ENCODE results near the gene CFH.

CFH gene

DNA sequence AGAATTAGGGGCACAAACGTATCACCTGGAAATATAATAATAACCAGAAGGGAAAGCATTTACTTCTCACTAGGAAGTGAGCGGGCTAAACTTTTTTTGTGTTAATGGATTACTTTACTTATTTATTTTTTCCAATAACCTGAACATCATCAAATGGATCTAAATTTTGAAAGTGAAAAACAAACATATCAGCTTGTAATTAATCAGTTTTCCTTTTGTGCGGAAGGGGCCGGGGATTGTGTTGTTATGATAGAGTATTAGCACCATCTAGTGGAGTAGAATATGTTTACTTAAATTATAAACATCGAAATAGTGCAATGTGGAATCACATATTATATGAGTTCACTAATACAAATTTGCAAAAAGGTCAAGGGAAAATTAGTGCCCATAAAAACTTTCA is 9.0 kb downstream of the CFH start:
- Histone ChIP-seq H3K27me3 (ENCODE audit: control insufficient read depth in 2 of 2, insufficient read depth in 2 of 2, low read length in 2 of 2) (no peaks in the 10 kb centered on the region), H3K36me3 (ENCODE audit: control insufficient read depth in 2 of 2, insufficient read depth in 2 of 2, low read length in 2 of 2) (no peaks in the 10 kb centered on the region), H3K4me3 (ENCODE audit: low read length in 2 of 2) (peak overlapping the region in 1 of 2 donors; percentile 35), H3K9me3 (ENCODE audit: control insufficient read depth in 2 of 2, low read length in 2 of 2) (no peaks in the 10 kb centered on the region), H3K4me1 (ENCODE audit: control insufficient read depth in 2 of 2, insufficient read depth in 2 of 2, low read length in 2 of 2) (no peaks in the 10 kb centered on the region), H3K27ac (ENCODE audit: low read depth in 2 of 2, low read length in 2 of 2) (no peak overlapping the region), H3K9ac (ENCODE audit: low read depth in 1 of 2, low read length in 2 of 2) (no peak overlapping the region)

DNA sequence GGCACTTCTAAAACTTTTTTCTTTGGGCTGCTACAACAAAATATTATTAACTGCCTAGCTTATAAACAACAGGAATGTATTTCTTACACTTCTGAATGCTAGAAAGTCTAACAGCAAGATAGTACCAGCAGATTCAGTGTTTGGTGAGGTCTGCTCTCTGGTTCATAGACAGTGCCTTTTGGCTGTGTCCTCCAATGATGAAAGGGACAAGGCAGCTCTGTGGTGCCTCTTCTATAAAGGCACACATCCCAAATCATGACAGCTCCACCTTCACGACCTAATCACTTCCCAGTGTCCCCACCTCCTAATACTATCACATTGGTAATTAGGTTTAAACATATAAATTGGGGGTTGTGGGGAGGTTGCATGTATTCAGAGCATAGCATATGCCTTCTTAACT is 9.5 kb downstream of the CFH start:
- Histone ChIP-seq H3K27me3 (ENCODE audit: control insufficient read depth in 2 of 2, insufficient read depth in 2 of 2, low read length in 2 of 2) (no peaks in the 10 kb centered on the region), H3K27ac (ENCODE audit: low read depth in 2 of 2, low read length in 2 of 2) (no peak overlapping the region), H3K36me3 (ENCODE audit: control insufficient read depth in 2 of 2, insufficient read depth in 2 of 2, low read length in 2 of 2) (no peaks in the 10 kb centered on the region), H3K4me1 (ENCODE audit: control insufficient read depth in 2 of 2, insufficient read depth in 2 of 2, low read length in 2 of 2) (no peaks in the 10 kb centered on the region), H3K9me3 (ENCODE audit: control insufficient read depth in 2 of 2, low read length in 2 of 2) (no peaks in the 10 kb centered on the region), H3K9ac (ENCODE audit: low read depth in 1 of 2, low read length in 2 of 2) (no peak overlapping the region), H3K4me3 (ENCODE audit: low read length in 2 of 2) (no peak overlapping the region)

DNA sequence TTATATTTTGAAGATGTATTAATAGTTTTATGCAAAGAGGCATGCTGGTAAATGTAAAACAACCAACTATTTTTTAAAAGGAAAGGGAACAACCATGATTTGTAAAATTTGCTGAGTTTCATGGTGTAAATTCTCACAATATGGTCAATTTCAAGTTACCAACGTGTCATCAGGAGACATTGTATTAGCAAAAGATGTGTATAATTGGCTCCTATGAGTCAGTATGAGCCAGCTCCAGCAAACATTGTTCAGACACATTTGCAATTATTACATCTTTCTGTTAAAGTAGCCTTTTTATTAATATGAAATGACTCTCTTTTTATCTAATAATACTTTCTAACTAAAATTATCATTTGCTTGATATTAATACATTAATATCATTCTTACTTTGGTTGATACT is 15.3 kb downstream of the CFH start:
- no peak overlapping the region for H3K4me3 ChIP-seq (ENCODE audit: low read length in 2 of 2)
- no peaks in the 10 kb centered on the region for H3K27me3 ChIP-seq (ENCODE audit: control insufficient read depth in 2 of 2, insufficient read depth in 2 of 2, low read length in 2 of 2)
- H3K4me1 ChIP-seq (ENCODE audit: control insufficient read depth in 2 of 2, insufficient read depth in 2 of 2, low read length in 2 of 2), result no peaks in the 10 kb centered on the region
- no peak overlapping the region for H3K27ac ChIP-seq (ENCODE audit: low read depth in 2 of 2, low read length in 2 of 2)
- H3K9me3 ChIP-seq (ENCODE audit: control insufficient read depth in 2 of 2, low read length in 2 of 2), result no peaks in the 10 kb centered on the region
- no peaks in the 10 kb centered on the region for H3K36me3 ChIP-seq (ENCODE audit: control insufficient read depth in 2 of 2, insufficient read depth in 2 of 2, low read length in 2 of 2)
- H3K9ac ChIP-seq (ENCODE audit: low read depth in 1 of 2, low read length in 2 of 2), result no peak overlapping the region

DNA sequence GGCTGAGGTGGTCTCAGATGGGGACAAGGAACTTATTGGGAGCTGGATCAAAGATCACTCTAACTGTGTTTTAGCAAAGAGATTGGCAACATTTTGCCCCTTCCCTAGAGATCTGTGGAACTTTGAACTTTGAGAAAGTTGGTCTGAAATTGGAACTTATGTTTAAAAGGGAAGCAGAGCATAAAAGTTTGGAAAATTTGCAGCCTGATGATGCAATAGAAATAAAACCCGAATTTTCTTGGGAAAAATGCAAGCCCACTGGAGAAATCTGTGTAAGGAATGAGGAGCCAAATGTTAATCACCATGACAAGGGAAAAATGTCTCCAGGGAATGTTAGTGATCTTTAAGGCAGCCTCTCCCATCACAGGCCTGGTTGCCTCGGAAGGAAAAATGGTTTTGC is 17.2 kb downstream of the CFH start:
- Histone ChIP-seq H3K4me3 (ENCODE audit: low read length in 2 of 2) (no peak overlapping the region), H3K27me3 (ENCODE audit: control insufficient read depth in 2 of 2, insufficient read depth in 2 of 2, low read length in 2 of 2) (no peaks in the 10 kb centered on the region), H3K27ac (ENCODE audit: low read depth in 2 of 2, low read length in 2 of 2) (no peak overlapping the region), H3K9me3 (ENCODE audit: control insufficient read depth in 2 of 2, low read length in 2 of 2) (no peaks in the 10 kb centered on the region), H3K36me3 (ENCODE audit: control insufficient read depth in 2 of 2, insufficient read depth in 2 of 2, low read length in 2 of 2) (no peaks in the 10 kb centered on the region), H3K9ac (ENCODE audit: low read depth in 1 of 2, low read length in 2 of 2) (no peak overlapping the region), H3K4me1 (ENCODE audit: control insufficient read depth in 2 of 2, insufficient read depth in 2 of 2, low read length in 2 of 2) (no peaks in the 10 kb centered on the region)

DNA sequence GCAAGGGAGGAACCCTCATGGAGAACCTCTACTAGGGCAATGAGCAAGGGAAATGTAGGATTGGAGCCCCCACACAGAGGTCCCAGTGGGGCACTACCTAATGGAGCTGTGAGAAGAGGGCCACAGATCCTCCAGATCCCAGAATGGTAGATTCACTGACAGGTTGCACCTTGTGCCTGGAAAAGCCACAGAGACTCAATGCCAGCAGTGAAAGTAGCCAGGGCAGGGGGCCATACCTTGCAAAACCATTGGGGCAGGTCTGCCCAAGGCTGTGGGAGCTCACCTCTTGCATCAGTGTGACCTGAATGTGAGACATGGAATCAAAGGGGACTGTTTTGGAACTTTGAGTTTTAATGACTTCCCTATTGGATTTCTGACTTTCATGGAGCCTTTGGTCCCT is 17.9 kb downstream of the CFH start:
- H3K4me3 ChIP-seq (ENCODE audit: low read length in 2 of 2), result no peak overlapping the region
- H3K9ac ChIP-seq (ENCODE audit: low read depth in 1 of 2, low read length in 2 of 2), result no peak overlapping the region
- no peaks in the 10 kb centered on the region for H3K36me3 ChIP-seq (ENCODE audit: control insufficient read depth in 2 of 2, insufficient read depth in 2 of 2, low read length in 2 of 2)
- H3K4me1 ChIP-seq (ENCODE audit: control insufficient read depth in 2 of 2, insufficient read depth in 2 of 2, low read length in 2 of 2), result no peaks in the 10 kb centered on the region
- no peaks in the 10 kb centered on the region for H3K9me3 ChIP-seq (ENCODE audit: control insufficient read depth in 2 of 2, low read length in 2 of 2)
- no peaks in the 10 kb centered on the region for H3K27me3 ChIP-seq (ENCODE audit: control insufficient read depth in 2 of 2, insufficient read depth in 2 of 2, low read length in 2 of 2)
- no peak overlapping the region for H3K27ac ChIP-seq (ENCODE audit: low read depth in 2 of 2, low read length in 2 of 2)

DNA sequence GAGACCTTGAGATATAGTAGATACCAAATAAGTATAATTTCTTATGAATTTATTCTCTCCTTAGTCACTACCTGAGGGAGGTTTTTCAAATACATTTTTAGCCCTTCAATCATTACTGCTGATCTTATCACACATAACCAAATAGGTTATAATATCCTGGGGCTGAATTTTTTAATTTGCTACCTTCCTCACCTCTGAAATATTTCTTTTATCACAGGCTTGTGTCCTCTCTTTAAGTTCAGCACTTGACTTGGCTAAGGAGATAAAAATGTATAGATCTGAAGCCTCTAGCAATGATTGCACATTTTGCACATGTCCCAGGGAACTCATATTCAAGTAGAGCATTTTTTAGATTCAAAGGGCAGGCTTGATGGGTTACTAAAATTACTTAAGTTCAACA is 23.1 kb downstream of the CFH start:
- H3K9ac ChIP-seq (ENCODE audit: low read depth in 1 of 2, low read length in 2 of 2), result no peak overlapping the region
- no peaks in the 10 kb centered on the region for H3K27me3 ChIP-seq (ENCODE audit: control insufficient read depth in 2 of 2, insufficient read depth in 2 of 2, low read length in 2 of 2)
- no peaks in the 10 kb centered on the region for H3K9me3 ChIP-seq (ENCODE audit: control insufficient read depth in 2 of 2, low read length in 2 of 2)
- no peaks in the 10 kb centered on the region for H3K36me3 ChIP-seq (ENCODE audit: control insufficient read depth in 2 of 2, insufficient read depth in 2 of 2, low read length in 2 of 2)
- no peaks in the 10 kb centered on the region for H3K4me1 ChIP-seq (ENCODE audit: control insufficient read depth in 2 of 2, insufficient read depth in 2 of 2, low read length in 2 of 2)
- no peak overlapping the region for H3K27ac ChIP-seq (ENCODE audit: low read depth in 2 of 2, low read length in 2 of 2)
- H3K4me3 ChIP-seq (ENCODE audit: low read length in 2 of 2), result no peak overlapping the region

DNA sequence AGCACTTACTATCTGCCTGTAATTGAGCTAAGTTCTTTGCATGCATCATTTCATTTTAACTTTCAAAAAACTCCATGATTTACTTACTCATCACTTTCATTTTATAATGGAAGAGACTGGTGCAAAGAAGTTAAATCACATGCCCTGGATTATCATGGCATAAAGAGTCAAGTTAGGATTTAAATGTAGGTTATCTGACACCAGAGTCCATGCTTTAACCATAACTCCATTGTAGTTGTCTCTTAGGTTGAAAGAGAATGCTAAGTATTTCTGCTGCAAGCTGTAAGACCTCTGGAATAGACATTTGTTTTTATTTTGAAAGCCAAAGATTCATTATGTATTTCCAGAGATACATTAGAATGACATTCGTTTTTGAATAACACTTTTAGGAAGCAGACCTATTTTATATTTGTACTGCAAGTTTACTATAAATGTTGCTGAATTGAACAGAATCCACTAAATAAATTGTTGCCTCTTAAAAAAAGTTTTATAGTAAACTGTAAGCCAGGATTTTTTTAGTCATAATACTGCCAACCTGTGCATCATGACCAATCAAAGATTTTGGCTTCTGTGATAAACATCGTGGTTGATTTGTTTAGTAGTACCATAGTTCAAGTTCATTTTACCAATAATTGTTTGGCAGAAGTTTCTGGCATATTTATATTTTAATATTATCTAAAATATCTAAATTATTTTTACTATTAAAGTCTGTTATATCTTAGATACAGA is 26.1 kb downstream of the CFH start:
- Histone ChIP-seq H3K4me1 (ENCODE audit: control insufficient read depth in 2 of 2, insufficient read depth in 2 of 2, low read length in 2 of 2) (no peaks in the 10 kb centered on the region), H3K9me3 (ENCODE audit: control insufficient read depth in 2 of 2, low read length in 2 of 2) (no peaks in the 10 kb centered on the region), H3K36me3 (ENCODE audit: control insufficient read depth in 2 of 2, insufficient read depth in 2 of 2, low read length in 2 of 2) (no peaks in the 10 kb centered on the region), H3K27me3 (ENCODE audit: control insufficient read depth in 2 of 2, insufficient read depth in 2 of 2, low read length in 2 of 2) (no peaks in the 10 kb centered on the region), H3K9ac (ENCODE audit: low read depth in 1 of 2, low read length in 2 of 2) (no peak overlapping the region), H3K4me3 (ENCODE audit: low read length in 2 of 2) (no peak overlapping the region), H3K27ac (ENCODE audit: low read depth in 2 of 2, low read length in 2 of 2) (no peak overlapping the region)

DNA sequence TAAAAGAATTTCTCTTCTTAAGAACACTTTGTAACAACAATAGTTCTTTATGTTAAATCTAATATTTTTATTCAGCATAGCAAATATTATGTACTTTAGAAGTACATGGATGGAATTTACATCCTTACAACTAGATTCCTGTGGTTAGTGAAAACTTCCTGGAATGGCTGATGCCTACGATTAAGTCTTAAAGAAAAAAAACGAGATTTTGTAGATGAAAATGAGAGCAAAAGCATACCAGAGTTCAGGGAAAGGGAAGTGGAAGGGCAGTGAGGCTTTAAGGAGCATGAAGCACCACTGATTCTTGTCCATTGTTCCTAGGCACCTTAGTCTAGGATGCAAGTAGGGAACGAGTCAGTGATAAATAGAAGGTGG is 26.7 kb downstream of the CFH start:
- Histone ChIP-seq H3K4me3 (ENCODE audit: low read length in 2 of 2) (no peak overlapping the region), H3K4me1 (ENCODE audit: control insufficient read depth in 2 of 2, insufficient read depth in 2 of 2, low read length in 2 of 2) (no peaks in the 10 kb centered on the region), H3K27me3 (ENCODE audit: control insufficient read depth in 2 of 2, insufficient read depth in 2 of 2, low read length in 2 of 2) (no peaks in the 10 kb centered on the region), H3K9ac (ENCODE audit: low read depth in 1 of 2, low read length in 2 of 2) (no peak overlapping the region), H3K36me3 (ENCODE audit: control insufficient read depth in 2 of 2, insufficient read depth in 2 of 2, low read length in 2 of 2) (no peaks in the 10 kb centered on the region), H3K27ac (ENCODE audit: low read depth in 2 of 2, low read length in 2 of 2) (no peak overlapping the region), H3K9me3 (ENCODE audit: control insufficient read depth in 2 of 2, low read length in 2 of 2) (no peaks in the 10 kb centered on the region)

DNA sequence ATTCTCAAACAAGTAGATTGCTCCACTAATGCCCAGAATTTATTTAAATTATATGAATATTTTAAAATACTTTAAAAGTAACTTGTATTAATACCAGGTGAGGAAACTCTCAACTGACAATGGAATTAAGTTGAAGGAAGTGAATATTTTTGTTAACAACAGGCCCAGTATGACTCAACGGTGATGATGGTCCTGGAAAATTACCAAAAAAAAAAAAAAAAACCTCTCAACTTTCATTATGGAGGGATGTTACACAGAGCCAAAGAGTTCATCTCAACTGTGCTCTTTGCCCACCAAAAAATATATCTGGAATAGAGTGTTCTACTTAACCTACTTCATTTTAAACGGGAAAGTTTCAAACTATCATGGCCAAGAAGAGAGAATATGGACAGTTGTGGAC is 28.3 kb downstream of the CFH start:
- H3K9ac ChIP-seq (ENCODE audit: low read depth in 1 of 2, low read length in 2 of 2), result no peak overlapping the region
- no peak overlapping the region for H3K27ac ChIP-seq (ENCODE audit: low read depth in 2 of 2, low read length in 2 of 2)

DNA sequence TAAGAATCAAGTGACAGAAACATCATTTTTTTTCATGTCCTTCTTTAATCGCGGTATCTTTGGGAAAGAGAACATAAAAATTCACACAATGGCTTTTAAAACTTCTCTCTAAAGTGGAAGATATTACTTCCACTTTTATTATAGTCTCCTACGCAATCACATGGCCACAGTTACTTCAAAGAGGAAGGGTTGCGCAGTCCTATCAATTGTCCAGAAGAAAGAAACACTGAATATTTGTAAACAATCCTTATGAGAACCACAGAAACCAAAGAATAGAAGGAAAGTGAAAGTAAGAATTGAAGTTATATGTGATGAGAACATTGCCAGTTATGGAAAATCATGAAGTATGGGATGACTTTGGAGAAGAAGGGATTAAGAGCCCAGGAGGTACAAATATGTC is 32.6 kb downstream of the CFH start:
- no peaks in the 10 kb centered on the region for H3K27me3 ChIP-seq (ENCODE audit: control insufficient read depth in 2 of 2, insufficient read depth in 2 of 2, low read length in 2 of 2)
- no peaks in the 10 kb centered on the region for H3K4me1 ChIP-seq (ENCODE audit: control insufficient read depth in 2 of 2, insufficient read depth in 2 of 2, low read length in 2 of 2)
- no peak overlapping the region for H3K9ac ChIP-seq (ENCODE audit: low read depth in 1 of 2, low read length in 2 of 2)
- no peaks in the 10 kb centered on the region for H3K36me3 ChIP-seq (ENCODE audit: control insufficient read depth in 2 of 2, insufficient read depth in 2 of 2, low read length in 2 of 2)
- H3K9me3 ChIP-seq (ENCODE audit: control insufficient read depth in 2 of 2, low read length in 2 of 2), result no peaks in the 10 kb centered on the region
- H3K27ac ChIP-seq (ENCODE audit: low read depth in 2 of 2, low read length in 2 of 2), result no peak overlapping the region
- no peak overlapping the region for H3K4me3 ChIP-seq (ENCODE audit: low read length in 2 of 2)

More for the DNA sequence above, 28.3 kb downstream of the CFH start:
- Histone ChIP-seq H3K9me3 (ENCODE audit: control insufficient read depth in 2 of 2, low read length in 2 of 2) (no peaks in the 10 kb centered on the region), H3K4me1 (ENCODE audit: control insufficient read depth in 2 of 2, insufficient read depth in 2 of 2, low read length in 2 of 2) (no peaks in the 10 kb centered on the region), H3K36me3 (ENCODE audit: control insufficient read depth in 2 of 2, insufficient read depth in 2 of 2, low read length in 2 of 2) (no peaks in the 10 kb centered on the region), H3K27me3 (ENCODE audit: control insufficient read depth in 2 of 2, insufficient read depth in 2 of 2, low read length in 2 of 2) (no peaks in the 10 kb centered on the region), H3K4me3 (ENCODE audit: low read length in 2 of 2) (no peak overlapping the region)

DNA sequence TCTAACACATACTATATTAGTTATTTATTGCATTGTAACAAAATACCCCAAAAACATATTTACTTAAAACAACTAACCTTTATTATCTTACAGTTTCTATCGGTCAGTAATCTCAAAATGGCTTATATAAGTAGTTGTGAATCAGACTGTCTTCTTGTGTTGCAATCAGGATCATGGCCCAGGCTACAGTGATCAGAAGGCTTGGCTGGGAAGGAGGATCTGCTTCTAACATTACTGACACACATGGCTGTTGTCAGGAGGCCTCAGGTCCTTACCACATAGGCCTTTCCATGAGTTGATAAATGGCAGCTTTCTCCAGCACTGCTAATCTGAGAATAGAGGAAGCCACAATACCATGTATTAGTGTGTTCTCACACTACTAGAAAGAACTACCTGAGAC is 33.7 kb downstream of the CFH start:
- H3K9ac ChIP-seq (ENCODE audit: low read depth in 1 of 2, low read length in 2 of 2), result no peak overlapping the region
- H3K4me3 ChIP-seq (ENCODE audit: low read length in 2 of 2), result no peak overlapping the region
- H3K27ac ChIP-seq (ENCODE audit: low read depth in 2 of 2, low read length in 2 of 2), result no peak overlapping the region
- H3K9me3 ChIP-seq (ENCODE audit: control insufficient read depth in 2 of 2, low read length in 2 of 2), result no peaks in the 10 kb centered on the region
- H3K4me1 ChIP-seq (ENCODE audit: control insufficient read depth in 2 of 2, insufficient read depth in 2 of 2, low read length in 2 of 2), result no peaks in the 10 kb centered on the region
- no peaks in the 10 kb centered on the region for H3K27me3 ChIP-seq (ENCODE audit: control insufficient read depth in 2 of 2, insufficient read depth in 2 of 2, low read length in 2 of 2)
- H3K36me3 ChIP-seq (ENCODE audit: control insufficient read depth in 2 of 2, insufficient read depth in 2 of 2, low read length in 2 of 2), result no peaks in the 10 kb centered on the region

Data from mucosa of rectum (tissue), 2 donors.